Liver (tissue), 9 donors: ENCODE data around the gene IFT81. TPM values are rescaled to one million over a fixed set of nuclear protein-coding genes. Genes with fewer than 3 reads are reported as not detected.

ENCODE experiments used
- DNase-seq: peaks from one replicate; pipeline ENCODE4 v3.0.0-alpha.2; 2017; ENCODE audit warnings: low spot score
- H3K27ac ChIP-seq, 2 donors: one replicate each; pipeline ENCODE4 v1.7.0; 2013; ENCODE audit warnings: inconsistent platforms in 2 of 2, low read length in 2 of 2, control low read depth in 1 of 2, low read depth in 1 of 2, mild to moderate bottlenecking in 1 of 2
- H3K27me3 ChIP-seq, 4 donors: one replicate each; pipeline versions ENCODE4 v1.6.1 to v1.7.0; 2013; ENCODE audit warnings: low read length in 3 of 4, inconsistent platforms in 1 of 4, mild to moderate bottlenecking in 1 of 4, moderate library complexity in 1 of 4; ENCODE audit not compliant: control insufficient read depth in 4 of 4, insufficient read depth in 4 of 4
- H3K36me3 ChIP-seq, 4 donors: one replicate each; pipeline versions ENCODE4 v1.6.1 to v1.7.0; 2013; ENCODE audit warnings: low read length in 3 of 4, mild to moderate bottlenecking in 3 of 4, low read depth in 1 of 4, moderate library complexity in 1 of 4; ENCODE audit not compliant: control insufficient read depth in 4 of 4, insufficient read depth in 3 of 4
- H3K4me1 ChIP-seq, 4 donors: one replicate each; pipeline versions ENCODE4 v1.6.1 to v1.7.0; 2013; ENCODE audit warnings: low read length in 3 of 4, mild to moderate bottlenecking in 3 of 4, moderate library complexity in 1 of 4; ENCODE audit not compliant: control insufficient read depth in 4 of 4, insufficient read depth in 4 of 4
- H3K4me3 ChIP-seq, 3 donors: one replicate each; pipeline versions ENCODE4 v1.6.1 to v1.7.0; 2013; ENCODE audit warnings: low read length in 3 of 3, control low read depth in 1 of 3, low read depth in 1 of 3, mild to moderate bottlenecking in 1 of 3
- H3K9ac ChIP-seq, 2 donors: one replicate each; pipeline ENCODE4 v1.7.0; 2013; ENCODE audit warnings: low read length in 2 of 2, mild to moderate bottlenecking in 2 of 2, moderate library complexity in 2 of 2, control low read depth in 1 of 2, low read depth in 1 of 2
- H3K9me3 ChIP-seq, 4 donors: one replicate each; pipeline versions ENCODE4 v1.6.1 to v1.7.0; 2013; ENCODE audit warnings: low read length in 3 of 4; ENCODE audit not compliant: control insufficient read depth in 4 of 4
- EGR1 ChIP-seq, 2 donors: IDR thresholded peaks; 2 replicates each; pipeline ENCODE4 v1.6.1; 2016 to 2018; ENCODE audit warnings: antibody characterized with exemption in 2 of 2, low read depth in 2 of 2
- FOXA2 ChIP-seq: IDR thresholded peaks from 2 replicates; pipeline ENCODE4 v1.6.1; 2016; ENCODE audit warnings: antibody characterized with exemption
- GABPA ChIP-seq, 2 donors: IDR thresholded peaks in 1 of 2; conservative IDR thresholded peaks in 1 of 2; 2 replicates each; pipeline ENCODE4 v1.6.1; 2016; ENCODE audit warnings: antibody characterized with exemption in 2 of 2, mild to moderate bottlenecking in 1 of 2, moderate library complexity in 1 of 2
- HNF4A ChIP-seq, 2 donors: conservative IDR thresholded peaks; 2 replicates each; pipeline ENCODE4 v1.6.1; 2016; ENCODE audit warnings: antibody characterized with exemption in 2 of 2, mild to moderate bottlenecking in 2 of 2
- RAD21 ChIP-seq, 2 donors: IDR thresholded peaks; 2 replicates each; pipeline ENCODE4 v1.6.1; 2016; ENCODE audit warnings: antibody characterized with exemption in 2 of 2, mild to moderate bottlenecking in 2 of 2
- TAF1 ChIP-seq: conservative IDR thresholded peaks from 2 replicates; pipeline ENCODE4 v1.6.1; 2016; ENCODE audit warnings: antibody characterized with exemption, mild to moderate bottlenecking
- YY1 ChIP-seq: IDR thresholded peaks from 2 replicates; pipeline ENCODE4 v1.6.1; 2016; ENCODE audit warnings: antibody characterized with exemption, mild to moderate bottlenecking
- WGBS: extraction: QIAGEN DNeasy Blood & Tissue Kit; methylation state at CpG from one replicate; pipeline ENCODE4 v1.1.7; 2013; 5-methylcytosine and 5-hydroxymethylcytosine counted together
- polyA plus RNA-seq, 2 donors: library from polyadenylated mRNA; stranded (reverse) in 1 of 2; unstranded in 1 of 2; fragments of 200-250 nt in 1 of 2; fragments of >200 nt in 1 of 2; fragmentation: Nextera tagmentation in 1 of 2; extraction: Ambion mirVana in 1 of 2; gene quantifications; one replicate each; pipeline versions ENCODE4 v1.2.1 to v1.2.3, GENCODE V29; 2013 to 2015
- total RNA-seq, 2 donors: library from RNA; depleted of rRNA; stranded (reverse); fragments of >200 nt; gene quantifications; one replicate each; pipeline ENCODE4 v1.2.3, GENCODE V29; 2014
- TF ChIP-seq, protein P1 (sequence below): IDR thresholded peaks from 2 replicates; pipeline ENCODE4 v1.6.1; 2016; ENCODE audit warnings: antibody characterized with exemption
- TF ChIP-seq, protein P2 (sequence below): fragments of 150-350 bp; IDR thresholded peaks from 2 replicates; pipeline ENCODE4 v1.5.1; 2017; ENCODE audit warnings: improper control_type of control experiment, low read depth, low read length; ENCODE audit not compliant: missing input control
- TF ChIP-seq, protein P3 (sequence below): IDR thresholded peaks from 2 replicates; pipeline ENCODE4 v1.6.1; 2016; ENCODE audit warnings: antibody characterized with exemption, mild to moderate bottlenecking
- donor health status: healthy.
- donor health status: healthy.
- donor health status: healthy.
- donor health status: healthy.
- donor health status: healthy.

Gene IFT81
- total and polyA plus RNA-seq, 4 donors, result 1.9 to 4.9 (median 2.8) TPM

DNA sequence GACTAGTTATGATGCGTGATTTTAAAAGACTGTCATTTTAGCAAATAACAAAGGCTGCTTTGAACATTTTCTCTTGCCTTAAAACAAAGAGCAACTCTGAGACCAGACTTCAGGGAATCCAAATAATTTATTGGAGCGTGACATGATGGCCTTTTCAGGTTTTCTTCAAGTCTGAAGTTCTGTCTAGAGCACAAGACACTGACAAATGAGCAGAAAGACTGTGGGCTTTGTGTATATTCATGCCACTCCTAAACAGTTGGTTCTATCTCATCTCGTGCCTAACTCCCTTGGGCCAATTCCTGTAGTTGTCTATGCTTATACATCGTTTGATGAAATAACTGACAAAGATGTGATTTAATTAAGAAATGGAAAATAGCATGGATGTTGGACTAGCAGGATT is 47.5 kb downstream of the IFT81 start:
- Histone ChIP-seq H3K27ac (no peak overlapping the region), H3K36me3 (peaks cover 0 to 3% (median under 1%) of the 10 kb centered on the region in 4 donors), H3K9me3 (no peaks in the 10 kb centered on the region), H3K9ac (no peak overlapping the region), H3K27me3 (no peaks in the 10 kb centered on the region), H3K4me1 (no peaks in the 10 kb centered on the region), H3K4me3 (no peak overlapping the region)
- 94% methylated on average over 4 of the region's 4 CpGs for WGBS
- TF ChIP-seq FOXA2 (no peak), EGR1 (IDR thresholded peaks at IDR 0.05; ENCODE audit: low read depth in 2 of 2) (no peak), RAD21 (IDR thresholded peaks at IDR 0.05) (no peak), HNF4A (conservative IDR thresholded peaks at IDR 0.05) (no peak)
- TF ChIP-seq, protein P1, sequence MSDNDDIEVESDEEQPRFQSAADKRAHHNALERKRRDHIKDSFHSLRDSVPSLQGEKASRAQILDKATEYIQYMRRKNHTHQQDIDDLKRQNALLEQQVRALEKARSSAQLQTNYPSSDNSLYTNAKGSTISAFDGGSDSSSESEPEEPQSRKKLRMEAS, result no peak
- TF ChIP-seq, protein P2, sequence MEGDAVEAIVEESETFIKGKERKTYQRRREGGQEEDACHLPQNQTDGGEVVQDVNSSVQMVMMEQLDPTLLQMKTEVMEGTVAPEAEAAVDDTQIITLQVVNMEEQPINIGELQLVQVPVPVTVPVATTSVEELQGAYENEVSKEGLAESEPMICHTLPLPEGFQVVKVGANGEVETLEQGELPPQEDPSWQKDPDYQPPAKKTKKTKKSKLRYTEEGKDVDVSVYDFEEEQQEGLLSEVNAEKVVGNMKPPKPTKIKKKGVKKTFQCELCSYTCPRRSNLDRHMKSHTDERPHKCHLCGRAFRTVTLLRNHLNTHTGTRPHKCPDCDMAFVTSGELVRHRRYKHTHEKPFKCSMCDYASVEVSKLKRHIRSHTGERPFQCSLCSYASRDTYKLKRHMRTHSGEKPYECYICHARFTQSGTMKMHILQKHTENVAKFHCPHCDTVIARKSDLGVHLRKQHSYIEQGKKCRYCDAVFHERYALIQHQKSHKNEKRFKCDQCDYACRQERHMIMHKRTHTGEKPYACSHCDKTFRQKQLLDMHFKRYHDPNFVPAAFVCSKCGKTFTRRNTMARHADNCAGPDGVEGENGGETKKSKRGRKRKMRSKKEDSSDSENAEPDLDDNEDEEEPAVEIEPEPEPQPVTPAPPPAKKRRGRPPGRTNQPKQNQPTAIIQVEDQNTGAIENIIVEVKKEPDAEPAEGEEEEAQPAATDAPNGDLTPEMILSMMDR, result no peak
- TF ChIP-seq, protein P3, sequence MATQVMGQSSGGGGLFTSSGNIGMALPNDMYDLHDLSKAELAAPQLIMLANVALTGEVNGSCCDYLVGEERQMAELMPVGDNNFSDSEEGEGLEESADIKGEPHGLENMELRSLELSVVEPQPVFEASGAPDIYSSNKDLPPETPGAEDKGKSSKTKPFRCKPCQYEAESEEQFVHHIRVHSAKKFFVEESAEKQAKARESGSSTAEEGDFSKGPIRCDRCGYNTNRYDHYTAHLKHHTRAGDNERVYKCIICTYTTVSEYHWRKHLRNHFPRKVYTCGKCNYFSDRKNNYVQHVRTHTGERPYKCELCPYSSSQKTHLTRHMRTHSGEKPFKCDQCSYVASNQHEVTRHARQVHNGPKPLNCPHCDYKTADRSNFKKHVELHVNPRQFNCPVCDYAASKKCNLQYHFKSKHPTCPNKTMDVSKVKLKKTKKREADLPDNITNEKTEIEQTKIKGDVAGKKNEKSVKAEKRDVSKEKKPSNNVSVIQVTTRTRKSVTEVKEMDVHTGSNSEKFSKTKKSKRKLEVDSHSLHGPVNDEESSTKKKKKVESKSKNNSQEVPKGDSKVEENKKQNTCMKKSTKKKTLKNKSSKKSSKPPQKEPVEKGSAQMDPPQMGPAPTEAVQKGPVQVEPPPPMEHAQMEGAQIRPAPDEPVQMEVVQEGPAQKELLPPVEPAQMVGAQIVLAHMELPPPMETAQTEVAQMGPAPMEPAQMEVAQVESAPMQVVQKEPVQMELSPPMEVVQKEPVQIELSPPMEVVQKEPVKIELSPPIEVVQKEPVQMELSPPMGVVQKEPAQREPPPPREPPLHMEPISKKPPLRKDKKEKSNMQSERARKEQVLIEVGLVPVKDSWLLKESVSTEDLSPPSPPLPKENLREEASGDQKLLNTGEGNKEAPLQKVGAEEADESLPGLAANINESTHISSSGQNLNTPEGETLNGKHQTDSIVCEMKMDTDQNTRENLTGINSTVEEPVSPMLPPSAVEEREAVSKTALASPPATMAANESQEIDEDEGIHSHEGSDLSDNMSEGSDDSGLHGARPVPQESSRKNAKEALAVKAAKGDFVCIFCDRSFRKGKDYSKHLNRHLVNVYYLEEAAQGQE, result no peak
- no peak for DNase-seq

DNA sequence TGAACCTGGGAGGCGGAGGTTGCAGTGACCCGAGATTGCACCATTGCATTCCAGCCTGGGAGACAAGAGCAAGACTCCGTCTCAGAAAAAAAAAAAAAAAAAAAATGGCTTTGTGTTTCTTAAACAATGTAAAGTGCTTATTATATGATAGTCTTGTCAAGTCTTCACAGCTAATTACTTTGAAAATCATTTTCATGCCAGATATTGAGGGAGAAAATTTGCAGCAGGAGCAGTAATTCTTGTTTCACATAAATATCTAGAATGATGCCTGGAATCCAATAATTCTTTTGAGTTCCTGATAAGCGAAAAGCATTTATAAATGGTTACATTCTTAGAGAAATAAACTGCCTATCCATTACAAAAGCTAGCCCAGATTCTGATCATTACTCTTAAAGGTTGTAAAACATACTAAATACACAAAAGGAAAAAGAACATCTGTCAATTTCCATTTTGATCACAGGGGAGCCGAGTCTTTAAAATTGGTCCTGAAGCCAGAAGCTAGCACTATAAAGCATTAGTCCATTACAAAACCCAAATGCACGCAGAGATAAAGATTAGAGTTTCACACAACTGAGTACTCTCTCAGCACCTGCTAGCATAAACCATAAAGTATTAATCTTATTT is 50.3 kb downstream of the IFT81 start:
- DNase-seq, result no peak

More for the DNA sequence above, 50.3 kb downstream of the IFT81 start:
- WGBS, result 97% methylated on average over 6 of the region's 6 CpGs
- Histone ChIP-seq H3K36me3 (no peaks in the 10 kb centered on the region), H3K27ac (no peak overlapping the region), H3K4me3 (no peak overlapping the region), H3K9ac (no peak overlapping the region), H3K9me3 (no peaks in the 10 kb centered on the region), H3K27me3 (no peaks in the 10 kb centered on the region), H3K4me1 (no peaks in the 10 kb centered on the region)
- TF ChIP-seq TAF1 (no peak), HNF4A (conservative IDR thresholded peaks at IDR 0.05) (no peak), EGR1 (IDR thresholded peaks at IDR 0.05; ENCODE audit: low read depth in 2 of 2) (no peak), GABPA (IDR thresholded peaks at IDR 0.05 in 1 of 2, conservative IDR thresholded peaks at IDR 0.05 in 1 of 2) (no peak), YY1 (no peak)
- TF ChIP-seq, protein P3, result no peak
